ENCODE results near the gene EFNB2.

GRCh38 chr13:106484537-106485193 is 50.8 kb downstream of the EFNB2 start:
- TF ChIP-seq ZNF23 (tag by site-specific recombination; IDR thresholded peaks at IDR 0.05; ENCODE audit: borderline replicate concordance) (no peak), ZNF692 (tag by site-specific recombination; IDR thresholded peaks at IDR 0.05) (no peak), CTCF (tag by site-specific recombination; IDR thresholded peaks at IDR 0.05) (no peak), MYNN (tag by site-specific recombination; IDR thresholded peaks at IDR 0.05; ENCODE audit: borderline replicate concordance) (no peak), ZNF777 (tag by site-specific recombination; IDR thresholded peaks at IDR 0.05; ENCODE audit: borderline replicate concordance) (no peak)
